Right renal cortex interstitium (tissue), 3 donors: ENCODE data around the gene SYNPO. TPM values are rescaled to one million over a fixed set of nuclear protein-coding genes. Genes with fewer than 3 reads are reported as not detected.

Experiments
- DNase-seq, 3 donors: peaks; one replicate each; pipeline ENCODE4 v3.0.0-alpha.2; 2013; ENCODE audit warnings: low read depth in 3 of 3, low spot score in 2 of 3
- polyA plus RNA-seq, 3 donors: library from polyadenylated mRNA; unstranded; fragments of 120-200 nt; gene quantifications; one replicate each; pipeline ENCODE4 v1.2.1, GENCODE V29; 2013; ENCODE audit not compliant: insufficient read length in 3 of 3

Gene SYNPO
- polyA plus RNA-seq, 3 donors = 85.2 to 98.9 (median 97.3) TPM

- DNase-seq = no peak
Measured at GRCh38 chr5:150623878-150624216, 16.6 kb upstream of the SYNPO start.

GRCh38 chr5:150624334-150625163, 15.9 kb upstream of the SYNPO start:
- DNase-seq = no peak

GRCh38 chr5:150625164-150625535, 15.3 kb upstream of the SYNPO start:
- no peak for DNase-seq

- DNase-seq = no peak
Measured at GRCh38 chr5:150625831-150626746, 14.4 kb upstream of the SYNPO start.

- DNase-seq = no peak
Measured at GRCh38 chr5:150626853-150627276, 13.6 kb upstream of the SYNPO start.

GRCh38 chr5:150627731-150628545, 12.5 kb upstream of the SYNPO start:
- DNase-seq = no peak

GRCh38 chr5:150628936-150629485, 11.4 kb upstream of the SYNPO start:
- no peak for DNase-seq

- DNase-seq = no peak
Measured at GRCh38 chr5:150630016-150630415, 10.4 kb upstream of the SYNPO start.

- DNase-seq = no peak
Measured at GRCh38 chr5:150630461-150631325, 9.8 kb upstream of the SYNPO start.

GRCh38 chr5:150631326-150631701, 9.1 kb upstream of the SYNPO start:
- DNase-seq = no peak

GRCh38 chr5:150632305-150633160, 7.9 kb upstream of the SYNPO start:
- no peak for DNase-seq

- DNase-seq = no peak
Measured at GRCh38 chr5:150633429-150633828, 7.0 kb upstream of the SYNPO start.

GRCh38 chr5:150636391-150637244, 3.8 kb upstream of the SYNPO start:
- DNase-seq = no peak

GRCh38 chr5:150637245-150638052, 3.0 kb upstream of the SYNPO start:
- no peak for DNase-seq

GRCh38 chr5:150638053-150638444, 2.4 kb upstream of the SYNPO start:
- DNase-seq = no peak

- DNase-seq = no peak
Measured at GRCh38 chr5:150638488-150639376, 1.7 kb upstream of the SYNPO start.
